Measurements from ENCODE around the gene TEC.

DNA sequence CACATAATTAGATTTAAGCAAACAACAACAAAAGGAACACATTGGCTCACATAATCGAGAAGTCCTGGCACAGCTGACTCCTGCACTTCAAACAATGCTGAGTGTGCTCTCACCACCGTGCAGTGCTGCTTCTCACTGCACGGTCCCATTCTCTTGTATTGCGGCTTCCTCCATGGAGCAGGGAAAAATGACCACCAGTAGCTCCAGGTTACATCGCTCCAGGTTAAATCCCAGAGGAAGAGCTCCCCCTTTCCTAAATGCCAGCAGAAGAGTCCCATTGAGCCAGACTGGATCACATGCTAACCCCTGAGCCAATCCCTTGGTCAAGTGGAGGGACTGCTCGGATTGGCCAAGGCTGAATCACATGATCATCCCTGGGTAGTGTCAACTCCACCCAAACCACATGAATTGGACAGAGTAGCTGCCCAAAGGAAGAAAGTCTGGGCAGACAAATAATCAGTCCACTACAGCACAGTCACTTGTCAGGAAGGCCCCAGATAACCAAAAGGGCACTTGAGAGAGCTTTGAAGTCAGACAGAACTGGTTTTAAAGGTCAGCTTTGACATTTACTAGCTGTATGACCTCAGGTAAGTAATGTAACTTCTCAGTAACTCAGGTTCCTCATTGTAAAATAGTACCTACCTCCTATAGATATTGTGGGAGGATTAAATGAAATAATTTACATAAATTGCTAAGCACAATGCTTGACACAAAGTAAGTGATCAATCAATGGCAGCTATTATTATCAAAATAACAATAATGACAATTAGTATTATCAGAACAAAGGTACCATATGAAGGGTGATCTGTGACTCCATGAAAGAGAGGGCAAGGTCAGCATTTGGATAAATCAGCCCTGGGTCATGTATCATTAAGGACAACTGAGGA, 14.3 kb downstream of the TEC start:
- no peak for TF ChIP-seq CTCF (IDR thresholded peaks at IDR 0.05 in 4 of 5, conservative IDR thresholded peaks at IDR 0.05 in 1 of 5)
- TF ChIP-seq POLR2A (IDR thresholded peaks at IDR 0.05), result no peak

All from gastrocnemius medialis (tissue), 4 donors.